NCI-H510A treated with DMSO at 0.1 percent for 48 hours (cell line): ENCODE measurements around the gene NSUN6.

Source experiments
- DNase-seq: peaks from one replicate; lab custom pipeline; 2025; lab: John Stamatoyannopoulos, UW

The NSUN6 gene

GRCh38 chr10:18498998-18499397 is 152.4 kb downstream of the NSUN6 start:
- DNase-seq: no peak

GRCh38 chr10:18497806-18498369 is 153.5 kb downstream of the NSUN6 start:
- no peak for DNase-seq
